Measurements from ENCODE around the gene PTH1R. TPM values are rescaled to one million over a fixed set of nuclear protein-coding genes. Genes with fewer than 3 reads are reported as not detected.

PTH1R gene
- total RNA-seq, 1 experiment from 2014 or later, result not detected

- no peak for DNase-seq
- Mint-ChIP-seq H3K27me3 (ENCODE audit: unreplicated experiment) (no peaks in the 10 kb centered on the region), H3K36me3 (ENCODE audit: insufficient read depth, unreplicated experiment) (peaks cover 27% of the 10 kb centered on the region), H3K4me1 (ENCODE audit: low read depth, unreplicated experiment) (peaks cover 4% of the 10 kb centered on the region), H3K9me3 (ENCODE audit: low read depth, unreplicated experiment) (peaks cover 2% of the 10 kb centered on the region), H3K4me3 (ENCODE audit: low read depth, unreplicated experiment) (no peak overlapping the region), H3K27ac (ENCODE audit: unreplicated experiment) (no peak overlapping the region)
- TF ChIP-seq, protein P1, sequence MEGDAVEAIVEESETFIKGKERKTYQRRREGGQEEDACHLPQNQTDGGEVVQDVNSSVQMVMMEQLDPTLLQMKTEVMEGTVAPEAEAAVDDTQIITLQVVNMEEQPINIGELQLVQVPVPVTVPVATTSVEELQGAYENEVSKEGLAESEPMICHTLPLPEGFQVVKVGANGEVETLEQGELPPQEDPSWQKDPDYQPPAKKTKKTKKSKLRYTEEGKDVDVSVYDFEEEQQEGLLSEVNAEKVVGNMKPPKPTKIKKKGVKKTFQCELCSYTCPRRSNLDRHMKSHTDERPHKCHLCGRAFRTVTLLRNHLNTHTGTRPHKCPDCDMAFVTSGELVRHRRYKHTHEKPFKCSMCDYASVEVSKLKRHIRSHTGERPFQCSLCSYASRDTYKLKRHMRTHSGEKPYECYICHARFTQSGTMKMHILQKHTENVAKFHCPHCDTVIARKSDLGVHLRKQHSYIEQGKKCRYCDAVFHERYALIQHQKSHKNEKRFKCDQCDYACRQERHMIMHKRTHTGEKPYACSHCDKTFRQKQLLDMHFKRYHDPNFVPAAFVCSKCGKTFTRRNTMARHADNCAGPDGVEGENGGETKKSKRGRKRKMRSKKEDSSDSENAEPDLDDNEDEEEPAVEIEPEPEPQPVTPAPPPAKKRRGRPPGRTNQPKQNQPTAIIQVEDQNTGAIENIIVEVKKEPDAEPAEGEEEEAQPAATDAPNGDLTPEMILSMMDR (IDR thresholded peaks at IDR 0.05; ENCODE audit: unreplicated experiment), result no peak
- no TSS peak for BruUV-seq (replicated peaks)
- CTCF ChIA-PET, result interaction anchor here (0.6 kb wide), 1 partner anchor 421 kb away, joined by 3 read pairs; no protein-coding TSS in a partner anchor
- intact Hi-C loops (cut with micrococcal nuclease; ENCODE audit: unreplicated experiment), result no loop called here
Measured at GRCh38 chr3:46918634-46919033, 41.1 kb downstream of the PTH1R start.

DNA sequence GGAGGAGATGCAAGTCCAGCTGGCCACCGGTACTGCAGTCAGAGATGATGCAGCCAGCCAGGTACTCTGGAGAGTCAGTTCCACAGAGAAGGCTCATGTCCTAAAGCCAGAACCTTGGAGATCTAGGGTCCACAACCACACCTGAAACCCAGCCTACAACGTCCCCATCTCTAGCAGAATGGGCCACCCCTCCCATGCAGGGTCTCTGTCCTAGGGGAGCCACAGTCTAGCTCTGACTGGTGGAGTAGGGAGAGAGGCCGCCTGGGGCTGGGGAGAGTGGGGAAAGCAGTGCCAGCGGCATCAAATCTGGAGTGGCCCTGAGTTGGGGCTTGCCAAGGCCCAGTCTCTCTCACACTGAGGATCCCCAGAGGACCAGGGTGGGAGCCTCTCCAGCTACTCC, 43.5 kb downstream of the PTH1R start:
- CTCF ChIA-PET, result no interaction called here
- Mint-ChIP-seq H3K27me3 (ENCODE audit: unreplicated experiment) (no peaks in the 10 kb centered on the region), H3K27ac (ENCODE audit: unreplicated experiment) (no peak overlapping the region), H3K36me3 (ENCODE audit: insufficient read depth, unreplicated experiment) (peaks cover 25% of the 10 kb centered on the region), H3K4me3 (ENCODE audit: low read depth, unreplicated experiment) (no peak overlapping the region), H3K9me3 (ENCODE audit: low read depth, unreplicated experiment) (peaks cover 2% of the 10 kb centered on the region), H3K4me1 (ENCODE audit: low read depth, unreplicated experiment) (no peaks in the 10 kb centered on the region)
- TF ChIP-seq, protein P1 (IDR thresholded peaks at IDR 0.05; ENCODE audit: unreplicated experiment), result no peak
- intact Hi-C loops (cut with micrococcal nuclease; ENCODE audit: unreplicated experiment), result loop anchor here (5.0 kb wide), 1 partner anchor 76 kb away; no protein-coding TSS in a partner anchor
- no TSS peak for BruUV-seq (replicated peaks)
- DNase-seq, result no peak

DNA sequence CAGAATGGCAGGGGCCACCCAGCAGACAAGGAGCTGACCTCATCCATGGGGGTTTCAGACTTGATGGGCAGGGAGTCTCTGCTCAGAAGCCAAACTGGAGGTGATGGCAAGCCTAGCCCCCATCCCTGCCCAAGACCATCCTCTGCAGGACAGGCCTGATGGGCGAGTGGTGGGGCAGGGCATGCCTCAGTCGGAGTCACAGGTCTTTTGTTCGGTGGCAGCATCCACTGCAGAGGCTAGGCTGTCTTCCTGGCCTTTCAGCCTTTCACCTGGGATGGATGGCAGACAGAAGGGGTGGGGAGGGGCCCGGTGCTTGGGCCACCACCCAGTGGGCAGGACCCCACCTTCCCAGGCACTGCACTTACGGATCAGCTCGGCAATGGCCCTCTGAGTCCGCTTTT, 44.4 kb downstream of the PTH1R start:
- CTCF ChIA-PET, result no interaction called here
- BruUV-seq (replicated peaks), result TSS peak; percentile 72
- intact Hi-C loops (cut with micrococcal nuclease; ENCODE audit: unreplicated experiment), result loop anchor here (5.0 kb wide), 1 partner anchor 75 kb away; no protein-coding TSS in a partner anchor
- no peak overlapping the region for H3K4me3 Mint-ChIP-seq (ENCODE audit: low read depth, unreplicated experiment)
- no peaks in the 10 kb centered on the region for H3K27me3 Mint-ChIP-seq (ENCODE audit: unreplicated experiment)
- peaks cover 30% of the 10 kb centered on the region for H3K36me3 Mint-ChIP-seq (ENCODE audit: insufficient read depth, unreplicated experiment)
- TF ChIP-seq, protein P1 (IDR thresholded peaks at IDR 0.05; ENCODE audit: unreplicated experiment), result no peak
- no peak overlapping the region for H3K27ac Mint-ChIP-seq (ENCODE audit: unreplicated experiment)
- peaks cover 2% of the 10 kb centered on the region for H3K9me3 Mint-ChIP-seq (ENCODE audit: low read depth, unreplicated experiment)
- DNase-seq, result no peak
- no peaks in the 10 kb centered on the region for H3K4me1 Mint-ChIP-seq (ENCODE audit: low read depth, unreplicated experiment)

- Mint-ChIP-seq H3K27ac (ENCODE audit: unreplicated experiment) (no peak overlapping the region), H3K4me1 (ENCODE audit: low read depth, unreplicated experiment) (no peaks in the 10 kb centered on the region), H3K36me3 (ENCODE audit: insufficient read depth, unreplicated experiment) (peaks cover 36% of the 10 kb centered on the region), H3K9me3 (ENCODE audit: low read depth, unreplicated experiment) (peaks cover 2% of the 10 kb centered on the region), H3K27me3 (ENCODE audit: unreplicated experiment) (no peaks in the 10 kb centered on the region), H3K4me3 (ENCODE audit: low read depth, unreplicated experiment) (no peak overlapping the region)
- CTCF ChIA-PET, result interaction anchor here (1.2 to 1.4 kb wide), 3 partner anchors 9 to 59 kb away, joined by 3 to 5 read pairs (median 3); no protein-coding TSS in a partner anchor
- DNase-seq, result no peak
- no TSS peak for BruUV-seq (replicated peaks)
- TF ChIP-seq, protein P1 (IDR thresholded peaks at IDR 0.05; ENCODE audit: unreplicated experiment), result no peak
- intact Hi-C loops (cut with micrococcal nuclease; ENCODE audit: unreplicated experiment), result loop anchor here (5.0 kb wide), 1 partner anchor 75 kb away; no protein-coding TSS in a partner anchor
Measured at GRCh38 chr3:46922426-46922825, 44.9 kb downstream of the PTH1R start.
